WTC11 (cell line): Measurements from ENCODE around the gene BAG1. TPM values are rescaled to one million over a fixed set of nuclear protein-coding genes. Genes with fewer than 3 reads are reported as not detected.

Experiments
- CREM ChIP-seq: sonication (generic); formaldehyde crosslinking; IDR thresholded peaks from 2 replicates; pipeline ENCODE4 v1.8.1; 2022; ENCODE audit warnings: mild to moderate bottlenecking, missing genetic modification reagents, moderate library complexity
- ETV6 ChIP-seq: sonication (generic); formaldehyde crosslinking; IDR thresholded peaks from 2 replicates; pipeline ENCODE4 v1.8.1; 2022; ENCODE audit warnings: mild to moderate bottlenecking, missing genetic modification reagents
- FOXP1 ChIP-seq: sonication (generic); formaldehyde crosslinking; IDR thresholded peaks from 2 replicates; pipeline ENCODE4 v1.8.0; 2022; ENCODE audit warnings: missing genetic modification reagents, mild to moderate bottlenecking, moderate library complexity, borderline replicate concordance
- SMAD3 ChIP-seq: sonication (generic); formaldehyde crosslinking; IDR thresholded peaks from 2 replicates; pipeline ENCODE4 v1.8.0; 2022; ENCODE audit warnings: missing genetic modification reagents, mild to moderate bottlenecking, borderline replicate concordance
- SP1 ChIP-seq: sonication (generic); formaldehyde crosslinking; conservative IDR thresholded peaks from 2 replicates; pipeline ENCODE4 v1.8.1; 2022; ENCODE audit warnings: missing genetic modification reagents
- ZNF138 ChIP-seq: sonication (generic); formaldehyde crosslinking; conservative IDR thresholded peaks from 2 replicates; pipeline ENCODE4 v1.8.1; 2022; ENCODE audit warnings: mild to moderate bottlenecking, moderate library complexity, missing genetic modification reagents
- ZNF232 ChIP-seq: sonication (generic); formaldehyde crosslinking; IDR thresholded peaks from 2 replicates; pipeline ENCODE4 v1.8.0; 2022; ENCODE audit warnings: mild to moderate bottlenecking, missing genetic modification reagents
- ZNF317 ChIP-seq: sonication (generic); formaldehyde crosslinking; IDR thresholded peaks from 2 replicates; pipeline ENCODE4 v1.8.1; 2023; ENCODE audit warnings: low read depth, mild to moderate bottlenecking, moderate library complexity, missing genetic modification reagents, borderline replicate concordance
- total RNA-seq: library from RNA; stranded (reverse); gene quantifications from 3 replicates; pipeline ENCODE4 v1.2.3, GENCODE V29; 2021
- TF ChIP-seq, protein P1 (sequence below): sonication (generic); formaldehyde crosslinking; IDR thresholded peaks from 2 replicates; pipeline ENCODE4 v1.8.0; 2022; ENCODE audit warnings: missing genetic modification reagents
- TF ChIP-seq, protein P2 (sequence below): sonication (generic); formaldehyde crosslinking; IDR thresholded peaks from 2 replicates; pipeline ENCODE4 v1.8.0; 2022; ENCODE audit warnings: mild to moderate bottlenecking, missing genetic modification reagents
- TF ChIP-seq, protein P3 (sequence below): fragments of 250-450 bp; sonication (Bioruptor Pico); IDR thresholded peaks from 2 replicates; pipeline ENCODE4 v1.9.0; 2021; ENCODE audit warnings: mild to moderate bottlenecking
- TF ChIP-seq, protein P4 (sequence below): sonication (generic); formaldehyde crosslinking; conservative IDR thresholded peaks from 2 replicates; pipeline ENCODE4 v1.8.1; 2023; ENCODE audit warnings: mild to moderate bottlenecking, low read depth, missing genetic modification reagents, moderate library complexity
- TF ChIP-seq, protein P5 (sequence below): sonication (generic); formaldehyde crosslinking; IDR thresholded peaks from 2 replicates; pipeline ENCODE4 v1.8.0; 2022; ENCODE audit warnings: mild to moderate bottlenecking, missing genetic modification reagents
- TF ChIP-seq, protein P6 (sequence below): sonication (generic); formaldehyde crosslinking; IDR thresholded peaks from 2 replicates; pipeline ENCODE4 v1.8.0; 2023; ENCODE audit warnings: missing genetic modification reagents, mild to moderate bottlenecking, borderline replicate concordance
- TF ChIP-seq, protein P7 (sequence below): fragments of 250-450 bp; sonication (Bioruptor Pico); IDR thresholded peaks from 2 replicates; pipeline ENCODE4 v2.1.2; 2022; ENCODE audit warnings: mild to moderate bottlenecking, moderate library complexity
- TF ChIP-seq, protein P8 (sequence below): fragments of 200-600 bp; IDR thresholded peaks from 2 replicates; pipeline ENCODE4 v1.8.0; 2022; ENCODE audit warnings: antibody characterized with exemption
- TF ChIP-seq, protein P9 (sequence below): sonication (generic); formaldehyde crosslinking; IDR thresholded peaks from 2 replicates; pipeline ENCODE4 v1.8.1; 2023; ENCODE audit warnings: mild to moderate bottlenecking, missing genetic modification reagents, moderate library complexity
- TF ChIP-seq, protein P10 (sequence below): sonication (generic); formaldehyde crosslinking; IDR thresholded peaks from 2 replicates; pipeline ENCODE4 v1.8.1; 2022; ENCODE audit warnings: missing genetic modification reagents, borderline replicate concordance

Gene BAG1
- total RNA-seq, 1 experiment from 2014 or later, result 52.9 TPM

DNA sequence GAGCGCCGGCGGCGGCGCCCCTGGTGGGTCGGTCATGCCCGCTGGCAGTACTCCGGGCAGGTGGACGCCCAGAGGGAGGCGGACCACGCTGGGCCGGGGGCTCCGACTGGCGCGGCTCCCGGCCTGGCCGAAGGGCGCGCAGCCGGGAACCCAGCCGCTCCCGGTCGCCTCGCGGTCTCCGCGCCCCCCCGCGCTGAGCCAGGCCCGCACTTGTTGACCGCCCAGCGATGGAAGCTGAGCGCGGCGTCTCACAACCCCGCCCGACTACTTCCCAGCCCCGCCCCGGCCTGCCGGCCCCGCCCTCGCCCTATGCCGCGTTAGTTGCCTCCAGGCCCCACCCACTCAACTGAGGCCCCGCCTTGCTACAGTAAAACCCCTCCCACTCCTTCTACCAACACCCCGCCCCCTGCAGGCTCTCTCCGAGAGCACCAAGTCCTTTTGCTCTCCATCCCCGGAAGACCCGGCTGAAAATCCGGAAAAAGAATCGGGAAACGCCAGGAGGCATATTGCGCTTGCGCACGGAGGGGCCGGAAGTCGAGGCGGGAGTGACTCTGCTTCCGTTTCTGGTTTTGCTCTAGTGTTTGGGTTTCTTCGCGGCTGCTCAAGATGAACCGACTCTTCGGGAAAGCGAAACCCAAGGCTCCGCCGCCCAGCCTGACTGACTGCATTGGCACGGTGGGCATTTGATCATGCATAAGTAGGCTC is at the start of gene BAG1, which contains the start of gene CHMP5 (continued):
- TF ChIP-seq, protein P1, sequence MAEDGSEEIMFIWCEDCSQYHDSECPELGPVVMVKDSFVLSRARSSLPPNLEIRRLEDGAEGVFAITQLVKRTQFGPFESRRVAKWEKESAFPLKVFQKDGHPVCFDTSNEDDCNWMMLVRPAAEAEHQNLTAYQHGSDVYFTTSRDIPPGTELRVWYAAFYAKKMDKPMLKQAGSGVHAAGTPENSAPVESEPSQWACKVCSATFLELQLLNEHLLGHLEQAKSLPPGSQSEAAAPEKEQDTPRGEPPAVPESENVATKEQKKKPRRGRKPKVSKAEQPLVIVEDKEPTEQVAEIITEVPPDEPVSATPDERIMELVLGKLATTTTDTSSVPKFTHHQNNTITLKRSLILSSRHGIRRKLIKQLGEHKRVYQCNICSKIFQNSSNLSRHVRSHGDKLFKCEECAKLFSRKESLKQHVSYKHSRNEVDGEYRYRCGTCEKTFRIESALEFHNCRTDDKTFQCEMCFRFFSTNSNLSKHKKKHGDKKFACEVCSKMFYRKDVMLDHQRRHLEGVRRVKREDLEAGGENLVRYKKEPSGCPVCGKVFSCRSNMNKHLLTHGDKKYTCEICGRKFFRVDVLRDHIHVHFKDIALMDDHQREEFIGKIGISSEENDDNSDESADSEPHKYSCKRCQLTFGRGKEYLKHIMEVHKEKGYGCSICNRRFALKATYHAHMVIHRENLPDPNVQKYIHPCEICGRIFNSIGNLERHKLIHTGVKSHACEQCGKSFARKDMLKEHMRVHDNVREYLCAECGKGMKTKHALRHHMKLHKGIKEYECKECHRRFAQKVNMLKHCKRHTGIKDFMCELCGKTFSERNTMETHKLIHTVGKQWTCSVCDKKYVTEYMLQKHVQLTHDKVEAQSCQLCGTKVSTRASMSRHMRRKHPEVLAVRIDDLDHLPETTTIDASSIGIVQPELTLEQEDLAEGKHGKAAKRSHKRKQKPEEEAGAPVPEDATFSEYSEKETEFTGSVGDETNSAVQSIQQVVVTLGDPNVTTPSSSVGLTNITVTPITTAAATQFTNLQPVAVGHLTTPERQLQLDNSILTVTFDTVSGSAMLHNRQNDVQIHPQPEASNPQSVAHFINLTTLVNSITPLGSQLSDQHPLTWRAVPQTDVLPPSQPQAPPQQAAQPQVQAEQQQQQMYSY (CRISPR knock-in tag), result peak; percentile 95
- TF ChIP-seq, protein P2, sequence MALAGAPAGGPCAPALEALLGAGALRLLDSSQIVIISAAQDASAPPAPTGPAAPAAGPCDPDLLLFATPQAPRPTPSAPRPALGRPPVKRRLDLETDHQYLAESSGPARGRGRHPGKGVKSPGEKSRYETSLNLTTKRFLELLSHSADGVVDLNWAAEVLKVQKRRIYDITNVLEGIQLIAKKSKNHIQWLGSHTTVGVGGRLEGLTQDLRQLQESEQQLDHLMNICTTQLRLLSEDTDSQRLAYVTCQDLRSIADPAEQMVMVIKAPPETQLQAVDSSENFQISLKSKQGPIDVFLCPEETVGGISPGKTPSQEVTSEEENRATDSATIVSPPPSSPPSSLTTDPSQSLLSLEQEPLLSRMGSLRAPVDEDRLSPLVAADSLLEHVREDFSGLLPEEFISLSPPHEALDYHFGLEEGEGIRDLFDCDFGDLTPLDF, result no peak
- TF ChIP-seq, protein P3, sequence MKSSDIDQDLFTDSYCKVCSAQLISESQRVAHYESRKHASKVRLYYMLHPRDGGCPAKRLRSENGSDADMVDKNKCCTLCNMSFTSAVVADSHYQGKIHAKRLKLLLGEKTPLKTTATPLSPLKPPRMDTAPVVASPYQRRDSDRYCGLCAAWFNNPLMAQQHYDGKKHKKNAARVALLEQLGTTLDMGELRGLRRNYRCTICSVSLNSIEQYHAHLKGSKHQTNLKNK (CRISPR knock-in tag), result no peak
- peak; percentile 84 for TF ChIP-seq SP1 (CRISPR knock-in tag)
- no peak for TF ChIP-seq ZNF317
- no peak for TF ChIP-seq ZNF138 (CRISPR knock-in tag)
- TF ChIP-seq, protein P4, sequence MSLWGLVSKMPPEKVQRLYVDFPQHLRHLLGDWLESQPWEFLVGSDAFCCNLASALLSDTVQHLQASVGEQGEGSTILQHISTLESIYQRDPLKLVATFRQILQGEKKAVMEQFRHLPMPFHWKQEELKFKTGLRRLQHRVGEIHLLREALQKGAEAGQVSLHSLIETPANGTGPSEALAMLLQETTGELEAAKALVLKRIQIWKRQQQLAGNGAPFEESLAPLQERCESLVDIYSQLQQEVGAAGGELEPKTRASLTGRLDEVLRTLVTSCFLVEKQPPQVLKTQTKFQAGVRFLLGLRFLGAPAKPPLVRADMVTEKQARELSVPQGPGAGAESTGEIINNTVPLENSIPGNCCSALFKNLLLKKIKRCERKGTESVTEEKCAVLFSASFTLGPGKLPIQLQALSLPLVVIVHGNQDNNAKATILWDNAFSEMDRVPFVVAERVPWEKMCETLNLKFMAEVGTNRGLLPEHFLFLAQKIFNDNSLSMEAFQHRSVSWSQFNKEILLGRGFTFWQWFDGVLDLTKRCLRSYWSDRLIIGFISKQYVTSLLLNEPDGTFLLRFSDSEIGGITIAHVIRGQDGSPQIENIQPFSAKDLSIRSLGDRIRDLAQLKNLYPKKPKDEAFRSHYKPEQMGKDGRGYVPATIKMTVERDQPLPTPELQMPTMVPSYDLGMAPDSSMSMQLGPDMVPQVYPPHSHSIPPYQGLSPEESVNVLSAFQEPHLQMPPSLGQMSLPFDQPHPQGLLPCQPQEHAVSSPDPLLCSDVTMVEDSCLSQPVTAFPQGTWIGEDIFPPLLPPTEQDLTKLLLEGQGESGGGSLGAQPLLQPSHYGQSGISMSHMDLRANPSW (CRISPR knock-in tag), result no peak
- TF ChIP-seq, protein P5, sequence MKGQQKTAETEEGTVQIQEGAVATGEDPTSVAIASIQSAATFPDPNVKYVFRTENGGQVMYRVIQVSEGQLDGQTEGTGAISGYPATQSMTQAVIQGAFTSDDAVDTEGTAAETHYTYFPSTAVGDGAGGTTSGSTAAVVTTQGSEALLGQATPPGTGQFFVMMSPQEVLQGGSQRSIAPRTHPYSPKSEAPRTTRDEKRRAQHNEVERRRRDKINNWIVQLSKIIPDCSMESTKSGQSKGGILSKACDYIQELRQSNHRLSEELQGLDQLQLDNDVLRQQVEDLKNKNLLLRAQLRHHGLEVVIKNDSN, result no peak
- no peak for TF ChIP-seq SMAD3
- TF ChIP-seq ETV6 (CRISPR knock-in tag), result peak; percentile 67
- TF ChIP-seq, protein P6, sequence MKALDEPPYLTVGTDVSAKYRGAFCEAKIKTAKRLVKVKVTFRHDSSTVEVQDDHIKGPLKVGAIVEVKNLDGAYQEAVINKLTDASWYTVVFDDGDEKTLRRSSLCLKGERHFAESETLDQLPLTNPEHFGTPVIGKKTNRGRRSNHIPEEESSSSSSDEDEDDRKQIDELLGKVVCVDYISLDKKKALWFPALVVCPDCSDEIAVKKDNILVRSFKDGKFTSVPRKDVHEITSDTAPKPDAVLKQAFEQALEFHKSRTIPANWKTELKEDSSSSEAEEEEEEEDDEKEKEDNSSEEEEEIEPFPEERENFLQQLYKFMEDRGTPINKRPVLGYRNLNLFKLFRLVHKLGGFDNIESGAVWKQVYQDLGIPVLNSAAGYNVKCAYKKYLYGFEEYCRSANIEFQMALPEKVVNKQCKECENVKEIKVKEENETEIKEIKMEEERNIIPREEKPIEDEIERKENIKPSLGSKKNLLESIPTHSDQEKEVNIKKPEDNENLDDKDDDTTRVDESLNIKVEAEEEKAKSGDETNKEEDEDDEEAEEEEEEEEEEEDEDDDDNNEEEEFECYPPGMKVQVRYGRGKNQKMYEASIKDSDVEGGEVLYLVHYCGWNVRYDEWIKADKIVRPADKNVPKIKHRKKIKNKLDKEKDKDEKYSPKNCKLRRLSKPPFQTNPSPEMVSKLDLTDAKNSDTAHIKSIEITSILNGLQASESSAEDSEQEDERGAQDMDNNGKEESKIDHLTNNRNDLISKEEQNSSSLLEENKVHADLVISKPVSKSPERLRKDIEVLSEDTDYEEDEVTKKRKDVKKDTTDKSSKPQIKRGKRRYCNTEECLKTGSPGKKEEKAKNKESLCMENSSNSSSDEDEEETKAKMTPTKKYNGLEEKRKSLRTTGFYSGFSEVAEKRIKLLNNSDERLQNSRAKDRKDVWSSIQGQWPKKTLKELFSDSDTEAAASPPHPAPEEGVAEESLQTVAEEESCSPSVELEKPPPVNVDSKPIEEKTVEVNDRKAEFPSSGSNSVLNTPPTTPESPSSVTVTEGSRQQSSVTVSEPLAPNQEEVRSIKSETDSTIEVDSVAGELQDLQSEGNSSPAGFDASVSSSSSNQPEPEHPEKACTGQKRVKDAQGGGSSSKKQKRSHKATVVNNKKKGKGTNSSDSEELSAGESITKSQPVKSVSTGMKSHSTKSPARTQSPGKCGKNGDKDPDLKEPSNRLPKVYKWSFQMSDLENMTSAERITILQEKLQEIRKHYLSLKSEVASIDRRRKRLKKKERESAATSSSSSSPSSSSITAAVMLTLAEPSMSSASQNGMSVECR (CRISPR knock-in tag), result no peak
- TF ChIP-seq, protein P7, sequence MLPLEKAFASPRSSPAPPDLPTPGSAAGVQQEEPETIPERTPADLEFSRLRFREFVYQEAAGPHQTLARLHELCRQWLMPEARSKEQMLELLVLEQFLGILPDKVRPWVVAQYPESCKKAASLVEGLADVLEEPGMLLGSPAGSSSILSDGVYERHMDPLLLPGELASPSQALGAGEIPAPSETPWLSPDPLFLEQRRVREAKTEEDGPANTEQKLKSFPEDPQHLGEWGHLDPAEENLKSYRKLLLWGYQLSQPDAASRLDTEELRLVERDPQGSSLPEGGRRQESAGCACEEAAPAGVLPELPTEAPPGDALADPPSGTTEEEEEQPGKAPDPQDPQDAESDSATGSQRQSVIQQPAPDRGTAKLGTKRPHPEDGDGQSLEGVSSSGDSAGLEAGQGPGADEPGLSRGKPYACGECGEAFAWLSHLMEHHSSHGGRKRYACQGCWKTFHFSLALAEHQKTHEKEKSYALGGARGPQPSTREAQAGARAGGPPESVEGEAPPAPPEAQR, result no peak
- 0 out of 2 replicates have a peak, but pooled peaks have one; percentile 29 for TF ChIP-seq CREM (CRISPR knock-in tag)
- TF ChIP-seq, protein P8, sequence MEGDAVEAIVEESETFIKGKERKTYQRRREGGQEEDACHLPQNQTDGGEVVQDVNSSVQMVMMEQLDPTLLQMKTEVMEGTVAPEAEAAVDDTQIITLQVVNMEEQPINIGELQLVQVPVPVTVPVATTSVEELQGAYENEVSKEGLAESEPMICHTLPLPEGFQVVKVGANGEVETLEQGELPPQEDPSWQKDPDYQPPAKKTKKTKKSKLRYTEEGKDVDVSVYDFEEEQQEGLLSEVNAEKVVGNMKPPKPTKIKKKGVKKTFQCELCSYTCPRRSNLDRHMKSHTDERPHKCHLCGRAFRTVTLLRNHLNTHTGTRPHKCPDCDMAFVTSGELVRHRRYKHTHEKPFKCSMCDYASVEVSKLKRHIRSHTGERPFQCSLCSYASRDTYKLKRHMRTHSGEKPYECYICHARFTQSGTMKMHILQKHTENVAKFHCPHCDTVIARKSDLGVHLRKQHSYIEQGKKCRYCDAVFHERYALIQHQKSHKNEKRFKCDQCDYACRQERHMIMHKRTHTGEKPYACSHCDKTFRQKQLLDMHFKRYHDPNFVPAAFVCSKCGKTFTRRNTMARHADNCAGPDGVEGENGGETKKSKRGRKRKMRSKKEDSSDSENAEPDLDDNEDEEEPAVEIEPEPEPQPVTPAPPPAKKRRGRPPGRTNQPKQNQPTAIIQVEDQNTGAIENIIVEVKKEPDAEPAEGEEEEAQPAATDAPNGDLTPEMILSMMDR, result no peak
- TF ChIP-seq, protein P9, sequence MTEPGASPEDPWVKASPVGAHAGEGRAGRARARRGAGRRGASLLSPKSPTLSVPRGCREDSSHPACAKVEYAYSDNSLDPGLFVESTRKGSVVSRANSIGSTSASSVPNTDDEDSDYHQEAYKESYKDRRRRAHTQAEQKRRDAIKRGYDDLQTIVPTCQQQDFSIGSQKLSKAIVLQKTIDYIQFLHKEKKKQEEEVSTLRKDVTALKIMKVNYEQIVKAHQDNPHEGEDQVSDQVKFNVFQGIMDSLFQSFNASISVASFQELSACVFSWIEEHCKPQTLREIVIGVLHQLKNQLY (CRISPR knock-in tag), result no peak
- TF ChIP-seq, protein P10, sequence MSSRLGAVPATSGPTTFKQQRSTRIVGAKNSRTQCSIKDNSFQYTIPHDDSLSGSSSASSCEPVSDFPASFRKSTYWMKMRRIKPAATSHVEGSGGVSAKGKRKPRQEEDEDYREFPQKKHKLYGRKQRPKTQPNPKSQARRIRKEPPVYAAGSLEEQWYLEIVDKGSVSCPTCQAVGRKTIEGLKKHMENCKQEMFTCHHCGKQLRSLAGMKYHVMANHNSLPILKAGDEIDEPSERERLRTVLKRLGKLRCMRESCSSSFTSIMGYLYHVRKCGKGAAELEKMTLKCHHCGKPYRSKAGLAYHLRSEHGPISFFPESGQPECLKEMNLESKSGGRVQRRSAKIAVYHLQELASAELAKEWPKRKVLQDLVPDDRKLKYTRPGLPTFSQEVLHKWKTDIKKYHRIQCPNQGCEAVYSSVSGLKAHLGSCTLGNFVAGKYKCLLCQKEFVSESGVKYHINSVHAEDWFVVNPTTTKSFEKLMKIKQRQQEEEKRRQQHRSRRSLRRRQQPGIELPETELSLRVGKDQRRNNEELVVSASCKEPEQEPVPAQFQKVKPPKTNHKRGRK (CRISPR knock-in tag), result no peak
- TF ChIP-seq FOXP1 (CRISPR knock-in tag), result 0 out of 2 replicates have a peak, but pooled peaks have one; percentile 10
- peak; percentile 38; the same call in 1 of the 2 replicates for TF ChIP-seq ZNF232 (CRISPR knock-in tag)
